Osteocyte (in vitro differentiated cells): ENCODE measurements around the gene CCDC78. TPM values are rescaled to one million over a fixed set of nuclear protein-coding genes. Genes with fewer than 3 reads are reported as not detected.
A peak's percentile ranks its signal among the peaks of the same experiment; 100 is the strongest.

Source experiments
- DNase-seq: peaks from one replicate; pipeline ENCODE4 v3.0.0; 2021; ENCODE audit warnings: mixed read lengths; ENCODE audit not compliant: unreplicated experiment; ENCODE audit errors: extremely low spot score
- H3K27ac Mint-ChIP-seq: one replicate; pipeline ENCODE4 v1.8.0; 2021; ENCODE audit warnings: mild to moderate bottlenecking, mixed read lengths; ENCODE audit not compliant: unreplicated experiment
- H3K27me3 Mint-ChIP-seq: one replicate; pipeline ENCODE4 v1.8.0; 2021; ENCODE audit warnings: mixed read lengths; ENCODE audit not compliant: unreplicated experiment
- H3K36me3 Mint-ChIP-seq: one replicate; pipeline ENCODE4 v1.8.0; 2021; ENCODE audit warnings: mixed read lengths; ENCODE audit not compliant: unreplicated experiment
- H3K4me1 Mint-ChIP-seq: one replicate; pipeline ENCODE4 v1.8.0; 2021; ENCODE audit warnings: mixed read lengths; ENCODE audit not compliant: unreplicated experiment
- H3K4me3 Mint-ChIP-seq: one replicate; pipeline ENCODE4 v1.8.0; 2021; ENCODE audit warnings: mild to moderate bottlenecking, moderate library complexity, mixed read lengths; ENCODE audit not compliant: unreplicated experiment
- H3K9me3 Mint-ChIP-seq: one replicate; pipeline ENCODE4 v1.8.0; 2021; ENCODE audit warnings: mixed read lengths; ENCODE audit not compliant: unreplicated experiment
- CTCF ChIP-seq: fragments of 200-600 bp; sonication (generic); IDR thresholded peaks from 2 replicates; pipeline ENCODE4 v1.5.0; 2021; ENCODE audit warnings: antibody characterized with exemption, mild to moderate bottlenecking, moderate library complexity
- total RNA-seq: library from RNA; stranded (reverse); gene quantifications from 2 replicates; pipeline ENCODE4 v1.2.1, GENCODE V29; 2021

Gene CCDC78
- total RNA-seq, 1 donor from 2014 or later, result 2.6 TPM

DNA sequence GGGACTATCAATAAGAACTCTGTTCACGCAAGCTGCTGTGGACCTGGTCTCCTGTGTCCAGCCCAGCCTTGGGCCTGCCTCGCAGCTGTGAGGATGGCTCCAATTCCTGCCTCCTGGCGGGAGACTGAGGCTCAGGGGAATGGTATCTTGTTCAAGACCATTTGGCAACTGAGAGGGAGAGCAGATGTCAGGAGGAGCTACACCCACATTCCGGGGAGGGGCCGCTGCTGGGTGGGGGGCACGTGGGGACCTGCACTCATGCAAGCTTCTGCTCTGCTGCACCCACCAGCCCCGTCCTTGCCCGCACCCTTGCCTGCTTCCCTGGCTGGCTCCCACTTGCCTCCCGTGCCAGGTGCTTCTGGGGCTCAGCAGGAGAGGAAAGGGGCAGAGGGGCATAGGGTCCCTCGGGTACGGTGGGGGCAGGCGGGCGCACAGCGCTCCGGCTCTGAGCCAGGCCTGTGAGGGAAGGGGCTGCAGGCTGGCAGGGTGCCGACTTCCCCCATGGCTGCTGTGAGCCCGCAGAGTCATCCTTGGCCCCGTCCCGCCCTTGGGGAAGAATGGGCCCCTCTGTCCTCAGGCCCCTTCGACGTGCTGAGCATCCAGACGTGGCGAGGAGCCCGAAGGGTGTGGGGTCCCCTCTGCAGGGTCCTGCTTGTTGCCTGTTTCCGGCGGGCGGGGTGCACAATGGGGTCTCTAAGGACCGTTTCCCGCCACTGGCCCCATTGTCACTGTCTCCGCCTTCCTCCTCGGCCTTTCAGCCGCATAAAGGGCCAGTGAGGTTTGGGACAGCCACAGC, 8.6 kb downstream of the CCDC78 start:
- Mint-ChIP-seq H3K4me1 (peaks cover 32% of the 10 kb centered on the region), H3K27me3 (no peaks in the 10 kb centered on the region), H3K4me3 (no peak overlapping the region), H3K9me3 (no peaks in the 10 kb centered on the region), H3K36me3 (no peaks in the 10 kb centered on the region), H3K27ac (no peak overlapping the region)
- no peak for DNase-seq
- no peak for TF ChIP-seq CTCF

DNA sequence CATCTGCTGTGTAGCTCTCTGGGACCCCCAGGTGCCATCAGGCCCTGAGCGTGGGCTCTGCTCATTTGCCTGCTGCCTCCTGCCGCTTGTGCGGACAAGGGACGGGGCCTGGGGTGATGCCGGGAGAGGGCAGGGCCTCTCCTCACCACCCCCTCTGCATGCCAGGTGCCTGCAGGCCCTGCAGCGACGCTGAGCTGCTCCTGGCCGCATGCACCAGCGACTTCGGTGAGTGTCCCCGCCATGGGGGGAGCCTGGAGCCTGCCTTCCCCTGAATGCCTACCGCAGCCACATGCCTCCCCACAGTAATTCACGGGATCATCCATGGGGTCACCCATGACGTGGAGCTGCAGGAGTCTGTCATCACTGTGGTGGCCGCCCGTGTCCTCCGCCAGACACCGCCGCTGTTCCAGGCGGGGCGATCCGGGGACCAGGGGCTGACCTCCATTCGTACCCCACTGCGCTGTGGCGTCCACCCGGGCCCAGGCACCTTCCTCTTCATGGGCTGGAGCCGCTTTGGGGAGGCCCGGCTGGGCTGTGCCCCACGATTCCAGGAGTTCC, 9.4 kb downstream of the CCDC78 start:
- TF ChIP-seq CTCF, result no peak
- no peaks in the 10 kb centered on the region for H3K9me3 Mint-ChIP-seq
- DNase-seq, result no peak
- no peaks in the 10 kb centered on the region for H3K27me3 Mint-ChIP-seq
- H3K36me3 Mint-ChIP-seq, result no peaks in the 10 kb centered on the region
- no peak overlapping the region for H3K27ac Mint-ChIP-seq
- peaks cover 32% of the 10 kb centered on the region for H3K4me1 Mint-ChIP-seq
- peak overlapping the region; percentile 67 for H3K4me3 Mint-ChIP-seq

DNA sequence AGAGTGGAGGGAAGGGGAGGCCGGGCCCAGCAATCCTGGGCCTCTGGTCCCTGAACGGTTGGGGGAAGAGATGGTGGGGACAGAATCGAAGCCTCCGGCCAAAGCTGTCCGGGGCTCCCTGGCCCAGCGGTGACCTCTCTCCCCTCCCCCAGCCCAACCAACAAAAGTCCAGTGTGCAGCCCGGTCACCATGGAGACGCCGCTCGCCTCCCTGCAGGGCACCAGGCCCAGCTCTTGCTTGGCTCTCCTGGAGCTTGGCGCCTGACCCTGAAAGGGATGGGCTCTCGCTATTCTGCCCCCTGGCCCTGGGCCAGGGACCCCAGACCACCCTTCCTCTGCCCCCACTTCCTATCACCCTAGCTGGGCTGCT, 10.1 kb downstream of the CCDC78 start:
- no peak for TF ChIP-seq CTCF
- Mint-ChIP-seq H3K27me3 (no peaks in the 10 kb centered on the region), H3K36me3 (no peaks in the 10 kb centered on the region), H3K4me3 (peak overlapping the region; percentile 67), H3K27ac (peak overlapping the region; percentile 14), H3K9me3 (no peaks in the 10 kb centered on the region), H3K4me1 (peaks cover 37% of the 10 kb centered on the region)
- no peak for DNase-seq

GRCh38 chr16:715477-716199, 10.6 kb downstream of the CCDC78 start:
- H3K27ac Mint-ChIP-seq, result peak overlapping the region; percentile 14
- peak; percentile 38 for TF ChIP-seq CTCF
- no peak for DNase-seq
- H3K27me3 Mint-ChIP-seq, result no peaks in the 10 kb centered on the region
- peaks cover 39% of the 10 kb centered on the region for H3K4me1 Mint-ChIP-seq
- peak overlapping the region; percentile 67 for H3K4me3 Mint-ChIP-seq
- H3K9me3 Mint-ChIP-seq, result no peaks in the 10 kb centered on the region
- H3K36me3 Mint-ChIP-seq, result no peaks in the 10 kb centered on the region
